HL-60 (cell line): ENCODE measurements around the gene AKAP6.

ENCODE experiments used
- DNase-seq, 2 experiments: peaks; one replicate each; pipeline ENCODE4 v3.0.0-alpha.2; 2010 to 2020; ENCODE audit warnings: low read depth in 1 of 2, low spot score in 1 of 2
- H3K27ac ChIP-seq: fragments of 250-450 bp; sonication (Bioruptor Pico); replicated peaks from 2 replicates; pipeline ENCODE4 v1.5.1; 2020; ENCODE audit warnings: mild to moderate bottlenecking, moderate library complexity
- H3K27me3 ChIP-seq: fragments of 250-450 bp; sonication (Bioruptor Pico); 2 replicates; pipeline ENCODE4 v1.5.1; 2021; ENCODE audit warnings: mild to moderate bottlenecking, moderate library complexity; ENCODE audit not compliant: insufficient read depth, poor library complexity, severe bottlenecking
- H3K4me3 ChIP-seq: replicated peaks from 2 replicates; pipeline ENCODE4 v1.5.1; 2011; ENCODE audit warnings: mild to moderate bottlenecking, control low read depth, low read length; ENCODE audit not compliant: insufficient read depth
- GABPA ChIP-seq: IDR thresholded peaks from 2 replicates; pipeline ENCODE4 v1.6.1; 2012; ENCODE audit warnings: low read depth
- POLR2AphosphoS5 ChIP-seq: IDR thresholded peaks from 2 replicates; pipeline ENCODE4 v1.6.1; 2012; ENCODE audit warnings: low read depth
- SPI1 ChIP-seq: IDR thresholded peaks from 2 replicates; pipeline ENCODE4 v1.6.1; 2012; ENCODE audit warnings: low read depth, mild to moderate bottlenecking, borderline replicate concordance
- TF ChIP-seq, protein P1 (sequence below): IDR thresholded peaks from one replicate; pipeline ENCODE4 v1.5.1; 2011; ENCODE audit warnings: low read length, control low read depth, inconsistent platforms; ENCODE audit not compliant: insufficient read depth
- TF ChIP-seq, protein P2 (sequence below): IDR thresholded peaks from 2 replicates; pipeline ENCODE4 v1.6.1; 2012; ENCODE audit warnings: low read depth; ENCODE audit not compliant: insufficient replicate concordance

The AKAP6 gene

DNA sequence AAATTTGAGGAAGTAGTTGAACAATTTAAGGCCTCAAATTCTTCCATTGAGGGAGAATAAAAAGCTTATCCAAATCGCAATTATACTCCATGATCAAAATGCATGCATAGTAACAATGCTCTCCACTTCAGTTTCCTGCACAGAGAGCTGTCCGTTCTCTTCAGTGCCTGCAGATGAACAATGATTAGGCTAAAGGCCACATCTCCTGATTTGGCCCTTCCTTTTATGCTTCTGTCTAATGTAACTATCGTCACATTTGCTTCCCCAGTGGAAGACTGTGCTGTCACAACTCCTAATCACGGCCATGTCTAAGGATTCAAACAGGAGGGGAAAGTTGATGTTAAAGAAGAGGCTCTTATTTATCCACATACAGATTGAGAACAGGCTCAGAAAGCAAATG, 496.0 kb downstream of the AKAP6 start:
- TF ChIP-seq, protein P1, sequence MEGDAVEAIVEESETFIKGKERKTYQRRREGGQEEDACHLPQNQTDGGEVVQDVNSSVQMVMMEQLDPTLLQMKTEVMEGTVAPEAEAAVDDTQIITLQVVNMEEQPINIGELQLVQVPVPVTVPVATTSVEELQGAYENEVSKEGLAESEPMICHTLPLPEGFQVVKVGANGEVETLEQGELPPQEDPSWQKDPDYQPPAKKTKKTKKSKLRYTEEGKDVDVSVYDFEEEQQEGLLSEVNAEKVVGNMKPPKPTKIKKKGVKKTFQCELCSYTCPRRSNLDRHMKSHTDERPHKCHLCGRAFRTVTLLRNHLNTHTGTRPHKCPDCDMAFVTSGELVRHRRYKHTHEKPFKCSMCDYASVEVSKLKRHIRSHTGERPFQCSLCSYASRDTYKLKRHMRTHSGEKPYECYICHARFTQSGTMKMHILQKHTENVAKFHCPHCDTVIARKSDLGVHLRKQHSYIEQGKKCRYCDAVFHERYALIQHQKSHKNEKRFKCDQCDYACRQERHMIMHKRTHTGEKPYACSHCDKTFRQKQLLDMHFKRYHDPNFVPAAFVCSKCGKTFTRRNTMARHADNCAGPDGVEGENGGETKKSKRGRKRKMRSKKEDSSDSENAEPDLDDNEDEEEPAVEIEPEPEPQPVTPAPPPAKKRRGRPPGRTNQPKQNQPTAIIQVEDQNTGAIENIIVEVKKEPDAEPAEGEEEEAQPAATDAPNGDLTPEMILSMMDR: no peak
- TF ChIP-seq SPI1 (no peak), GABPA (no peak), POLR2AphosphoS5 (no peak)
- TF ChIP-seq, protein P2, sequence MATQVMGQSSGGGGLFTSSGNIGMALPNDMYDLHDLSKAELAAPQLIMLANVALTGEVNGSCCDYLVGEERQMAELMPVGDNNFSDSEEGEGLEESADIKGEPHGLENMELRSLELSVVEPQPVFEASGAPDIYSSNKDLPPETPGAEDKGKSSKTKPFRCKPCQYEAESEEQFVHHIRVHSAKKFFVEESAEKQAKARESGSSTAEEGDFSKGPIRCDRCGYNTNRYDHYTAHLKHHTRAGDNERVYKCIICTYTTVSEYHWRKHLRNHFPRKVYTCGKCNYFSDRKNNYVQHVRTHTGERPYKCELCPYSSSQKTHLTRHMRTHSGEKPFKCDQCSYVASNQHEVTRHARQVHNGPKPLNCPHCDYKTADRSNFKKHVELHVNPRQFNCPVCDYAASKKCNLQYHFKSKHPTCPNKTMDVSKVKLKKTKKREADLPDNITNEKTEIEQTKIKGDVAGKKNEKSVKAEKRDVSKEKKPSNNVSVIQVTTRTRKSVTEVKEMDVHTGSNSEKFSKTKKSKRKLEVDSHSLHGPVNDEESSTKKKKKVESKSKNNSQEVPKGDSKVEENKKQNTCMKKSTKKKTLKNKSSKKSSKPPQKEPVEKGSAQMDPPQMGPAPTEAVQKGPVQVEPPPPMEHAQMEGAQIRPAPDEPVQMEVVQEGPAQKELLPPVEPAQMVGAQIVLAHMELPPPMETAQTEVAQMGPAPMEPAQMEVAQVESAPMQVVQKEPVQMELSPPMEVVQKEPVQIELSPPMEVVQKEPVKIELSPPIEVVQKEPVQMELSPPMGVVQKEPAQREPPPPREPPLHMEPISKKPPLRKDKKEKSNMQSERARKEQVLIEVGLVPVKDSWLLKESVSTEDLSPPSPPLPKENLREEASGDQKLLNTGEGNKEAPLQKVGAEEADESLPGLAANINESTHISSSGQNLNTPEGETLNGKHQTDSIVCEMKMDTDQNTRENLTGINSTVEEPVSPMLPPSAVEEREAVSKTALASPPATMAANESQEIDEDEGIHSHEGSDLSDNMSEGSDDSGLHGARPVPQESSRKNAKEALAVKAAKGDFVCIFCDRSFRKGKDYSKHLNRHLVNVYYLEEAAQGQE: no peak
- DNase-seq: no peak
- no peak overlapping the region for H3K27ac ChIP-seq
- no peaks in the 10 kb centered on the region for H3K27me3 ChIP-seq
- H3K4me3 ChIP-seq: no peak overlapping the region

DNA sequence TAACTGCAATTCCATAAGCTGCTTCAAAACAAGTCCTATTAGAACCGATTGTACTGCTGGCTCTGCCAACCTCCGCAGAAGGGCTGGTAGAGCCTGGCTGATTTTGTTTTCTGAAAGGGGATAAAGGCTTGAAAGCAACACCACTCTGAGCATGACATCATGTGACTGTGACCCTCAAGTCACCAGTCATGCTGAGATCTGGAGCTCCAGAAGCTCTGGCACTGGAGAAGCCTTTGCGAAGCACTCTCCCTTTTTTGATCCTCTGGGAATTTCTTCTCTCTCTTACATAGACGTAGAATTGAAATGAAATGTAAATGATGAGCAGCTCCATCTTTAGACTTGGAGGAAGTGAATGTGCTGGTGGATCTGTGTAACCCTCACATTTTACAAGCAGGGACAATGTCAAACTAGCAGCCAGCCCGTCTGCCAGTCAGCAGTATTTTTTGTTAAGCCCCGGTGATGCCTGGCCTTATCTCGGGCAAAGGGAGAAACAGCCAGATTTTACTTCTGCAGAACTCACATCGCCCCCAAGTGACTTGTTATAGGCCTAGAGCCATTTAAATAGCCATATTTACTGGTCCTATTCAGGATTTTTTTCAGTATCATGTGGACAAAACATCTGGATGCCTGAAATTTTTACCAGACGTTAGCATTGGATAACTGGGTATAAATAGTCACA, 497.4 kb downstream of the AKAP6 start:
- no peak for DNase-seq
- H3K27me3 ChIP-seq: no peaks in the 10 kb centered on the region
- TF ChIP-seq, protein P1: no peak
- TF ChIP-seq, protein P2: no peak
- TF ChIP-seq SPI1: no peak
- no peak for TF ChIP-seq GABPA
- no peak for TF ChIP-seq POLR2AphosphoS5
- no peak overlapping the region for H3K4me3 ChIP-seq
- H3K27ac ChIP-seq: no peak overlapping the region

DNA sequence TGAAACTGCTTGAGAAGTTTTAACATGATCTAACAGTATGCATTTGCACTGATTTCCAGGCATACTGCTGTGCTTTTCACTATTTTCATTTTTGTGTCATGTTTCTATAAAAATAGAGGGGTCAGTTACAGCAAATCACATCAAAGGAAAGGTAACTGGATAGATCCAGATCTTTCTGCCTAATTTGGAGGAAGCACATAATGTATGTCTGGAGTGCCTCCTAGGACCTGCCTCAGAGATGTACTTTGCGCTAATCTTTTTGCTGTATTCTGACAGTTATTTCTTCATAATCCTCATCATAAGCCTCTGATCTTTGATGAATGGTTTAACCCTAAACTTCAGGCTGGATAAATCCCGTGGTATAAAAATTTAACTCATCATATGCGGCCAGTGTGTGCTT, 498.4 kb downstream of the AKAP6 start:
- DNase-seq: no peak
- TF ChIP-seq, protein P2: no peak
- no peak overlapping the region for H3K27ac ChIP-seq
- H3K4me3 ChIP-seq: no peak overlapping the region
- H3K27me3 ChIP-seq: no peaks in the 10 kb centered on the region
